Hematopoietic multipotent progenitor cell treated with erythropoietin and hydrocortisone succinate and interleukin-3 and kit ligand, for 6 days (in vitro differentiated cells): ENCODE measurements around the gene CCDC12.

Experiments
- DNase-seq: peaks from one replicate; pipeline ENCODE4 v3.0.0-alpha.2; 2015

The CCDC12 gene

DNA sequence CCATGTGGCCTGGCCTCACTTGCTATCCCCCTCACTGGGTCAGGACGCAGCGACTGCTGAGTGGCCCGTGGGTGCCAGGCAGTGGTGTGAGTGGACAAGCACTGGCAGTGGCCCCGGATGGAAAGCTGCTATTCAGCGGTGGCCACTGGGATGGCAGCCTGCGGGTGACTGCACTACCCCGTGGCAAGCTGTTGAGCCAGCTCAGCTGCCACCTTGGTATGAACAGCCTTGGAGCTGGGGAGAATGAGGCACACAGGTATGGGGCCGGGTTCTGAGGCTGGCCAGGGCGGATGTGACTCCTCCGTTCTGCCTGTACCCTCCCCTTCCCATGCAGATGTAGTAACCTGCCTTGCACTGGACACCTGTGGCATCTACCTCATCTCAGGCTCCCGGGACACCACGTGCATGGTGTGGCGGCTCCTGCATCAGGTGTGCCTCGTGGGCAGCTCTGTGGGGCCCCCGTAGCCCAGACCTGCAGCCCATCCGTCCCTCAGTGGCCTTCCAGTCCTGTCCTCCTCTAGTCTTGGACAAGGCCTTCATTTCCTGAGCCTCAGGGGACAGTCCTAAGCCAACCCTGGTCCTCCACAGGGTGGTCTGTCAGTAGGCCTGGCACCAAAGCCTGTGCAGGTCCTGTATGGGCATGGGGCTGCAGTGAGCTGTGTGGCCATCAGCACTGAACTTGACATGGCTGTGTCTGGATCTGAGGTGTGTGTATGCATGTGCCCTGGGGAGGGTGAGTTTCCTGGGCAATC, 31.1 kb upstream of the CCDC12 start:
- DNase-seq, result no peak

GRCh38 chr3:47007001-47007400, 30.5 kb upstream of the CCDC12 start:
- DNase-seq, result no peak

DNA sequence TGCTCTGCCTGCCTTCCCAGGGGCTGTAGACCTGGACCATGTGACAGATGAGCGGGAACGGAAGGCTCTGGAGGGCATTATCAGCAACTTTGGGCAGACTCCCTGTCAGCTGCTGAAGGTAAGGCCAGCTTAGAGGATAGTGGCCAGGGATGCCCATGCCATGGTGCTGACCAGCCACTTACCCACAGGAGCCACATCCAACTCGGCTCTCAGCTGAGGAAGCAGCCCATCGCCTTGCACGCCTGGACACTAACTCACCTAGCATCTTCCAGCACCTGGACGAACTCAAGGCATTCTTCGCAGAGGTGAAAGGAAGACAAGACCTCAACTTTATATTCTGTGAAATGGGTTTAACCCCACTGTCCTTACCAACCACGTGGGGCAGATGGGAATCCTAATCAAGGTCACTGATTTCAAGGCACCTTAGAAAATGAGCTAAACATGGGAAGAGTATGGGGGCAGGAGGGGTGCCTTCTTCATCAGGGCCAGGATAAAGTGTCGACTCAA, 29.7 kb upstream of the CCDC12 start:
- DNase-seq, result no peak

DNA sequence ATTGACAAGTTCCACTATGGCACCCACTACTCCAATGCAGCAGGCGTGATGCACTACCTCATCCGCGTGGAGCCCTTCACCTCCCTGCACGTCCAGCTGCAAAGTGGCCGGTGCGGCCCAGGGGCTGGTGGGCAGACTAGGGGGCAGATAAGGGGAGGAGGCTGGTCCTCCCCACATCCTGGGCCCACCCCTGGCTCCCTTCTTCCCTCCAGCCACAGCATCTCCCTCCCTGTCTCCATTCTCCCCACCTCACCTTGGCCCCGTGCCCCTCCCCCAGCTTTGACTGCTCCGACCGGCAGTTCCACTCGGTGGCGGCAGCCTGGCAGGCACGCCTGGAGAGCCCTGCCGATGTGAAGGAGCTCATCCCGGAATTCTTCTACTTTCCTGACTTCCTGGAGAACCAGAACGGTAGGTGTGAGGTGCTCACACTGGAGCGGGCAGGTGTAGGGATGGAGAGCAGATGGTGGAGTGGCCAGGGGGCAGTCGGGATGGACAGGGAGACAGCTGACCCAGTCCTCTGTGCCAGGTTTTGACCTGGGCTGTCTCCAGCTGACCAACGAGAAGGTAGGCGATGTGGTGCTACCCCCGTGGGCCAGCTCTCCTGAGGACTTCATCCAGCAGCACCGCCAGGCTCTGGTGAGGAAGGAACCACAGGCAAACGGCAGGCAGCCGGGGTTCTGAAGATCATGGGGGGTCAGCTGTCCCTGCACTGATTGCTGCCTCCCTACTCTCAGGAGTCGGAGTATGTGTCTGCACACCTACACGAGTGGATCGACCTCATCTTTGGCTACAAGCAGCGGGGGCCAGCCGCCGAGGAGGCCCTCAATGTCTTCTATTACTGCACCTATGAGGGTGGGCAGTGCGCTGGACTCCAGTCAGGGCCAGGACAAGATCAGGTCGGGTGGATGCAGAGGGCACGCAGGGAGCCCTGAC, 28.9 kb upstream of the CCDC12 start:
- DNase-seq, result no peak

DNA sequence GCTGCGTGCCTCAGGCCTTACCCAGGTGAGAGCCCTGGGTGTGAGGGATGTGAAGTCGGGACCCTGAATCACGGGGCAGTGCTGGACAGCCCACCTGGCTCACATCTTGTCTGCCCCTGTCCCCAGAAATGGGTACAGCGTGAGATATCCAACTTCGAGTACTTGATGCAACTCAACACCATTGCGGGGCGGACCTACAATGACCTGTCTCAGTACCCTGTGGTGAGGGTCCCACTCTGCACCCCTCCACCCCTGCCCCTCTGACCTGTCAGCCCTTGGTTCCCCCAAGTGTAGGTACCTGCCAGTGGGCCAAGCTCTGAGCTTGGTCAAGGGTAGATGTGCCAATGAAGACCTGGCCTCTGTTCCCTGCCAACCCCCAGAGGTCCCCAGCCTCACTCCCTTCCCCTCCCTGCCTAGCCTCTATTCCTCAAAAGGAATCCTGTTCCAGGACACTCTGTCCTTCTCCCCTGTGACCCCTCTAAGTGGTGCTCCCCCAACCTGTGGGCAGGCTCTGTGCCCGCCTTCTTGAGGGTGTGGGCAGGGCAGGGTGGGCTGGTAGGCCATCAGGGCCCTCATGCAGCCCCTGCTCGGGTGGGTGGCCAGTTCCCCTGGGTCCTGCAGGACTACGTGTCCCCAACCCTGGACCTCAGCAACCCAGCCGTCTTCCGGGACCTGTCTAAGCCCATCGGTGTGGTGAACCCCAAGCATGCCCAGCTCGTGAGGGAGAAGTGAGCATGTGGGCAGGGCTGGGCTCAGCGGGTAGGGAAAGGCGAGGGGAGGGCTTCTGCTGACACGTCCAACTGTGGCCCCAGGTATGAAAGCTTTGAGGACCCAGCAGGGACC, 28.0 kb upstream of the CCDC12 start:
- DNase-seq, result no peak

- DNase-seq, result no peak
Observed at GRCh38 chr3:47003461-47004368, 27.2 kb upstream of the CCDC12 start.

DNA sequence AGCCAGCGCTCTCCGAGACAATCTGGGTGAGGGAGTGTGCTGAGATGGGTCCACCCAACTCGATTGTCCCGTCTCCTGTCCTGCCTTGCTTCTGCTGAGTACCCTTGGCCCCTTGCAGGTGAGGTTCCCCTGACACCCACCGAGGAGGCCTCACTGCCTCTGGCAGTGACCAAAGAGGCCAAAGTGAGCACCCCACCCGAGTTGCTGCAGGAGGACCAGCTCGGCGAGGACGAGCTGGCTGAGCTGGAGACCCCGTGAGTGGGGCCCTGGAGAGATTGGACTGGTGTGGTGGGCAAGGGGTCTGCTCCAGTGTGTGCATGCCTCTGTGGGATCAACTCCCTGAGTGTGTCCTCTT, 26.5 kb upstream of the CCDC12 start:
- no peak for DNase-seq

DNA sequence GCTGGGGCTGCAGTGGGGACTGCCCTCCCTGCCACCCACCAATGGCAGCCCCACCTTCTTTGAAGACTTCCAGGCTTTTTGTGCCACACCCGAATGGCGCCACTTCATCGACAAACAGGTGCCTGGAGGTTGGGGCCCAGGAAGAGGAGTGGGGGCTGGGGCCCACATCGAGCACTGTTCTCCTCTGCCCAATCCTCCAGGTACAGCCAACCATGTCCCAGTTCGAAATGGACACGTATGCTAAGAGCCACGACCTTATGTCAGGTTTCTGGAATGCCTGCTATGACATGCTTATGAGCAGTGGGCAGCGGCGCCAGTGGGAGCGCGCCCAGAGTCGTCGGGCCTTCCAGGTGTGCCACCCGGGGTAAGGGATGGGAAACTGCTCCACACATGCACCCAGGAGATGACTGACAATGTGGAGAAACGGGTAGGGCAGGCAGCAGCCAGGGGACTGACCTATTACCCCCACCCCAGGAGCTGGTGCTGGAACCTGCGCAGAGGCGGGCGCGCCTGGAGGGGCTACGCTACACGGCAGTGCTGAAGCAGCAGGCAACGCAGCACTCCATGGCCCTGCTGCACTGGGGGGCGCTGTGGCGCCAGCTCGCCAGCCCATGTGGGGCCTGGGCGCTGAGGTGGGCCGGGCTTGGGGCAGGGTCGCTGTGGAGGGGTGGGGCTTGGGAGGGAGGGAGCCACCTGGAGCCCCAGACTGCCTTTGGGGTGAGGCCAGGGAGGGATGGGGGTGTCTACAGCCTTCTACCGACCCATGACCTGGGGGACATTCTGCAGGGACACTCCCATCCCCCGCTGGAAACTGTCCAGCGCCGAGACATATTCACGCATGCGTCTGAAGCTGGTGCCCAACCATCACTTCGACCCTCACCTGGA, 25.9 kb upstream of the CCDC12 start:
- DNase-seq, result no peak

DNA sequence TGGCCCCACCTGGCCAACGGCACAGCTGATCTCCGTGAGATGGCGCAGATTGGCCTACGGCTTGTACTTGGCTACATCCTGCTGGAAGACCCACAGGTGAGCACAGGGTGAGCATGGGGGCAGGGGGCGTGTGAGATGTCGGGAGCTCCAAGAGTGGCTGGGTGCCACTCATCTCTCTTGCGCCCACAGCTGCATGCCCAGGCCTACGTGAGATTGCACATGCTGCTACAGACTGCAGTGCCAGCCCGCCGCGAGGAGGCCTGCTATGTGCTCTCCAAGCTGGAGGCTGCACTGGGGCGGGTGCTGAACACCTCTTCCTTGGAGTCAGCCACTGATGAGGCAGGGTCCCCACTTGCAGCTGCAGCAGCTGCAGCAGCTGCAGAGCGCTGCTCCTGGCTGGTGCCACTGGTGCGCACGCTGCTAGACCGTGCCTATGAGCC, 25.2 kb upstream of the CCDC12 start:
- DNase-seq, result no peak

DNA sequence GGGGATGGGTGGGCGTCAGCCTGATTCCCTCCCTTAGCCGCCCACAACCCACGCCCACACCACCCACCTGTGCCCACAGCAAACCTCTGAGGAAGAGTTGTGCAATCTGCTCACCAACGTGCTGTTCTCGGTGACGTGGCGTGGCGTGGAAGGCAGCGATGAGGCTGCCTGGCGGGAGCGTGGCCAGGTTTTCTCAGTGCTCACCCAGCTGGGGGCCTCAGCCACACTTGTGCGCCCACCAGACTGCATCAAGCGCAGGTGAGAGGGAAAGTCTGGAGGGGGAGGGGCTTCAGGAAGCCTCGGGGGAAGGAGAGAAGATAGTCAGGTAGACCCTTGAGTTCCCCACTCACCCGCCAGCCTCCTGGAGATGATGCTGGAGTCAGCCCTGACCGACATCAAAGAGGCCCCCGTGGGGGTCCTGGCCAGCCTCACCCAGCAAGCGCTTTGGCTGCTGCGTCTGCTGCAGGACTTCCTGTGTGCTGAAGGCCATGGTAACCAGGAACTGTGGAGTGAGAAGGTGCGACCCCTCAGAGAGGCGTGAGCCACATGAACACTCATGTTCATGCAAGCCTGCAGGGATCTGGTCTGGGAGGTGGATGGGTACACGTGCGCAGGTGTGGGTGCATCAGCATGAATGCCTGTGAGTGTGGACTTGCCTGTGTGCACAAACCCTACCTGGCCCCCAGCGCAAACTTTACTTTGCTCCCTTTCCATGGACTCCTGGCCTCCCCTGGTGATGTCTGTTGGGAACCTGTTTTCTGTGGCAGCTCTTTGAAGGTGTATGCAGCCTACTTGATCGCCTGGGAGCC, 24.6 kb upstream of the CCDC12 start:
- no peak for DNase-seq

GRCh38 chr3:47000198-47000815, 23.8 kb upstream of the CCDC12 start:
- DNase-seq, result no peak

DNA sequence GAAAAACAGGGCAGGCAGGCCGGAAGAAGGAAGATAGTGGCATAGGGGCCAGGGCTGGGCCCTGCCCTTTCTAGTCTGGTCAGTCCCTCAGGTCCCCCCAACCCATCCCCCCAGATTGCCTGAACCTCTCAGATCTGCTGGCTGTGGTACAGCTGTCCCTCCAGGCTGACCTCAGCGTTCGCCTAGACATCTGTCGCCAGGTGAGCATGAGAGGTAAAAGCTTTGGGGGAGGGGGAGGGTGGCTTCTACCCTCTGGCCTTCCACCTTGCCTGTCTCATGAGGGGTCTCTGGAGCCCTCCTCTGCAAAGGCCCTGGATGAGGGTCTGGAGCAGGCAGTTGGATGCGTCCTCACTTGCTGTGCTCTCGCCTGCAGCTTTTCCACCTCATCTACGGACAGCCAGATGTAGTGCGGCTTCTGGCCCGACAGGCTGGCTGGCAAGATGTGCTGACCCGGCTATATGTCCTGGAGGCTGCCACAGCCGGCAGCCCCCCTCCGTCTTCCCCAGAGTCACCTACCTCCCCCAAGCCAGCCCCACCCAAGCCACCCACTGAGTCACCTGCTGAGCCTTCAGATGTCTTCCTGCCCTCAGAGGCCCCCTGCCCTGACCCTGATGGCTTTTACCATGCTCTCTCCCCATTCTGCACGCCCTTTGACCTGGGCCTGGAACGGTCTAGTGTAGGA, 23.1 kb upstream of the CCDC12 start:
- DNase-seq, result no peak

GRCh38 chr3:46998852-46999515, 22.4 kb upstream of the CCDC12 start:
- DNase-seq, result no peak

GRCh38 chr3:46998121-46998851, 21.7 kb upstream of the CCDC12 start:
- DNase-seq, result peak; percentile 78

GRCh38 chr3:46997453-46998091, 21.0 kb upstream of the CCDC12 start:
- DNase-seq, result no peak

- DNase-seq, result no peak
Observed at GRCh38 chr3:46996689-46997452, 20.3 kb upstream of the CCDC12 start.
